Skin epidermis (tissue), 12 donors: ENCODE measurements around the gene AIMP1.

Source experiments
- H3K27ac ChIP-seq, 21 experiments: fragments of 200-600 bp; sonication (generic) in 11 of 21; one replicate each; pipeline ENCODE4 v1.5.0; 2020; ENCODE audit warnings: mild to moderate bottlenecking in 3 of 21, inconsistent platforms in 2 of 21, moderate library complexity in 2 of 21
- H3K4me3 ChIP-seq, 7 experiments: fragments of 200-600 bp; sonication (generic) in 2 of 7; one replicate each; pipeline ENCODE4 v1.5.0; 2020; ENCODE audit warnings: inconsistent platforms in 2 of 7, mild to moderate bottlenecking in 2 of 7, moderate library complexity in 1 of 7

AIMP1 gene

DNA sequence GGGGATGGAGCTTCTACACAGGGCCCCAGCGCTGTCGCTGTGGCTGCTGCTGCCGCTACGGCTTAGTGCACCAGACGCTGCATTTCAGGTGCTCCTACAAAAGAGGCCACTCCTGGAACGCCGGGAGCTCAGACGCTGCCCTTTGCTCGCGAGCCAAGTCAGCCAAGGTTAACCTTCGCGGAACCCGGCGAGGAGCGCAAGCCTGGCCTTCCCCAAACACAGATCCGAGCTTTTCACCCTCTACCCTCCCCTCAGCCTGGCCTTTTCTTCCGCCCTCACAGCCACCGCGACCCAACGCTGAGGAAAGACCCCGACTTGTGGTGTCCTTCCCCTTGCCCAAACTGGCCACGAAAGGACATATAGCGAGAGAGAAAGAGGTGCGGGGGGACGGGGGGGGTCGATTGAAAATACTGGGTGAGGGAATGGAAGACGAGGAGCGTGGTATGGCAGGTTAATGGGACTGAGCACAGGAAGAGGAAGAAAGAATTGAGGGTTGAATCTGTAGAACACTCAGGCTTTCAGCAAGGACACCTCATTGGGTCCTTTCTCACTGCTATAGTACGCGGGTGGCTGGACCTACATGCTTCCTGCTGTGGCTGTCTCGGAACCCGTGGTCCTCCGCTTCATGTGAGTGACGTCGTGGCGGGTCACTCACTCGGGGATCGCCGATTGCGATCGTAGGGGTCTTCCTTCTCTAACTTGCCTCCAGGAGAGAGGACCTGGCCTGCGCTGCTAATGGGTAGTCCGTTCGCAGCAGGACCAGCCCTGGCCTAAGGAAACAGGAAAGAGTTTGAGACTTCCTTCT lies at the start of gene AIMP1, which contains the start of gene TBCK:
Gene AIMP1 (plus strand): TSS at position 583 of the 805 bp plus-strand sequence. CDS start 8,460 bp downstream, outside the sequence.
Gene TBCK (minus strand): TSS at position 242 of the 805 bp plus-strand sequence. CDS start 7,249 bp downstream, outside the sequence.
- Histone ChIP-seq H3K27ac (peak within 1 kb of the TSS; percentile 86 to 99 (median 96)), H3K4me3 (peak within 1 kb of the TSS; percentile 71 to 85 (median 82))

DNA sequence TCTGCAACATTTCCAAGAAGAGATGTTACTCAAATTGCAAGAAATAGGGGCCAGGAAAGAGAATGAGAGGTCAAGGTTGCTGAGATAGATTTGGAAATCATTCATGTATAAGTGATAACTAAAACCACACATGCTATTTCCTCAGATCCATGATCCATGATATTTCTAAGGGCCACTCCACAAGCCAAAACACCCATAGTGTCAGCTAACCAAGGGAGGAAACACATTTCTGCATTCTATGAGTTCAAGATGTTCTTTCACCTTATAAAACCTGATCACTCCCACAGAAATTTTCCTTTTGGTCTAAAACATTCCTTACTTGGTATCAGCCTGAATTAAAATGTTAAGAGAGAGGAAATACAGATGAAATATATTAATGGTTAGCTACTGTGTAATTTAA lies 47.6 kb upstream of the AIMP1 start:
- Histone ChIP-seq H3K27ac (no peak overlapping the region), H3K4me3 (no peak overlapping the region)

DNA sequence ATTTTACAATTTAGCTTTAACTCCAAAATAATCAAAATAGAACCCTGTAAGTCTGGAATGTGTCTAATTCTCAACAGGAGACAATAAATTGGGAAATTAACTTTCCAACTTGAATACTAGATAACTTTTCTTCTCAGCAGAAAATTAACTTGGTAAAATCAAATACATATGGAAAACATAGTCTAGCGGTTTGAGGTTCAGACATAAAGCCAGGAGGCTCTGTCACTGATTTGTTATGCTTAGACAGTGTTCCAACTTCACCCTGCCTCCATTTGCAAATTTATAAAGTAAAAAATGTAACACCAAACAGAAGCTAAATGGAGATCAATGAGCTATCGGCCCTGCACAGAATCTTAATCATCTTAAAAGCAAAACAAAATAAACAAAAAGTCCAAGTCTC lies 46.6 kb upstream of the AIMP1 start:
- Histone ChIP-seq H3K27ac (no peak overlapping the region), H3K4me3 (no peak overlapping the region)

DNA sequence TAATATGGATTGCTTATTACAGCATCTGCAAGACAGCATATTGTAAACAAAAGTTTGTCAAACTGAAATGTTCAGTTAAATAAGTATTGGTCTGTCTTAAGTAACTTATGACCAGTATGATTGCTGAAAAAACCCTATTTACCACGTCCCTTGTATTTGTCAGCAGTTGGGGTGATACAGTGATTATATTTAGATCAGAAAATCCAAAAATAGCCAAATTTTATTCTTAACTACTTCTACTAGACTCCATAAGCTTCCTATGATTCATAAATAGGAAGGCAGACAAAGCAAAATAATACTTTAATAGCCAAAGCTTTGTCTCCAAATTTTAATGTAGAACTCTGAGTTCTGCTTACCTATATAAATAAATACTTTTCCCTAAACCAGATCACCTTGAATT lies 45.6 kb upstream of the AIMP1 start:
- no peak overlapping the region for H3K27ac ChIP-seq
- no peak overlapping the region for H3K4me3 ChIP-seq

DNA sequence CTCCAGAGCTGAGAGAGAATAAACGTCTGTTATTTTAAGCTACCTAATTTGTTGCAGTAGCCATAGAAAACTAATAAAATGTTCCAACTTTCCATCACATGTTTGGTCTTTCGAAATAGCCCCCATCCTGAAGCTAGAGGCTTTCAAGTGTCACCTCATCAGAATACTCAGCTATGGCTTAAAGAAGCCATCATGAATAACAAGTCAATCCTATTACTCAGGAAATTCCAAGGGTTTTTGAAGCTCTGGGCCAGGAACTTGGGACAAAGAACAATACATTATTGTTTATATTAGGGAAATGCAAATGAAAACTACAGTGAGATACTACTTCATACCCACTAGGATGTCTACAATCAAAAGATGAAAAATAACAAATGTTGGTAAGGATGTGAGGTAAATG lies 42.5 kb upstream of the AIMP1 start:
- Histone ChIP-seq H3K4me3 (no peak overlapping the region), H3K27ac (no peak overlapping the region)

DNA sequence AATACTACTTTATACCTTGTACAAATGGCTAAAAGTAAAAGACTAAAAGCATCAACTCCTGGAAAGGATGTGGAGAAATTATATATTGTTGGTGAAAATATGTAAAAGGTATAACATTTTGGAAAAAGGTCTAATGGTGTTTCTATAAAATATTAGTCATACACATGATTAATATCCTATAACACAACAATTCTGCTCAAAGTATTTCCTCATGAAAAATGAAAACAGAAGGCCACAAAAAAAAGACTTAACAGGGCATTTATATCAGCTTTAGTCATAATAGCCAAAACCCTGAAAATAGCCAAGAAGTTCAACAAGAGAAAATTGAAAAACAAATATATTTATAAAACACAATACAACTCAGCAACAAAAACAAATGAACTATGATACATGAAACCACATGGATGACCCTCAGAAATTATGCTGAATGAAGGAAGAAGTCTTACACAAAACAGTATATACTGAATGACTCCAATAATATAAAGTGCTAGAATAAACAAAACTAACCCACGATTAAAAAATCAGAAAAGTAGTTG lies 39.1 kb upstream of the AIMP1 start:
- no peak overlapping the region for H3K27ac ChIP-seq

DNA sequence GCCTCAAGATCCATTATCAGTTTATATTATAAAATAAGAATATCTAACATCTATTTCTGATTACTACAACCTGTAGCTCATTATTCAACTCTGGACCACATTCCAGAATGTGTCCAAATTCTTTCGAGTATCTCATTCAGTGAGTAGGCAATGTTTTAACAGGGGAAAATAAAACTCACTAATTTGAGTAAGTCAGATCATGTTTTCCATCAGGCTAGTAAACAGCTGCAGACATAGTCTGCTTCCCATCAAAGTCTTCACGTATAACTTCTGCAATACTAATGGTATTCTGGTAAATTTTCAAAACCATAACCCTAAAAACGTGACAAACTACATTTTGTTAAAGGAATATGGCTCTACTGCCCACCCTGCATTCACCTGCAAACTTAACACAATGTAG lies 32.1 kb upstream of the AIMP1 start:
- Histone ChIP-seq H3K27ac (no peak overlapping the region), H3K4me3 (no peak overlapping the region)

More for the DNA sequence above, 39.1 kb upstream of the AIMP1 start:
- no peak overlapping the region for H3K4me3 ChIP-seq

DNA sequence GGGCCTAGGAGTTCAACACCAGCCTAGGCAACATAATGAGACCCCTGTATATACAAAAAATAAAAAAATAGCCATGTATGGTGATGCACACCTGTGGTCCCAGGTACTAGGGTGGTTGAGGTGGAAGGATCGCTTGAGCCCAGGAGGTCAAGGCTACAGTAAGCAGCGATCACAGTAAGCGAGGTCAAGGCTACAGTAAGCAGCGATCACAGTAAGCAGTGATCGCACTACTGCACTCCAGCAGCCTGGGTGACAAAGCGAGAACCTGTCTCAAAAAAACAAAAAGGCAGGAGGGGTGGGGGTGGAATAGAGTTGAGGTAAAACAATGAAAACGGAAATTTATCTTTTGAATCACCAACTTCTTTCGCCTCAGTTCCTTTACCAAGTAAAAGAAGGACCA lies 29.7 kb upstream of the AIMP1 start:
- Histone ChIP-seq H3K4me3 (no peak overlapping the region), H3K27ac (no peak overlapping the region)

DNA sequence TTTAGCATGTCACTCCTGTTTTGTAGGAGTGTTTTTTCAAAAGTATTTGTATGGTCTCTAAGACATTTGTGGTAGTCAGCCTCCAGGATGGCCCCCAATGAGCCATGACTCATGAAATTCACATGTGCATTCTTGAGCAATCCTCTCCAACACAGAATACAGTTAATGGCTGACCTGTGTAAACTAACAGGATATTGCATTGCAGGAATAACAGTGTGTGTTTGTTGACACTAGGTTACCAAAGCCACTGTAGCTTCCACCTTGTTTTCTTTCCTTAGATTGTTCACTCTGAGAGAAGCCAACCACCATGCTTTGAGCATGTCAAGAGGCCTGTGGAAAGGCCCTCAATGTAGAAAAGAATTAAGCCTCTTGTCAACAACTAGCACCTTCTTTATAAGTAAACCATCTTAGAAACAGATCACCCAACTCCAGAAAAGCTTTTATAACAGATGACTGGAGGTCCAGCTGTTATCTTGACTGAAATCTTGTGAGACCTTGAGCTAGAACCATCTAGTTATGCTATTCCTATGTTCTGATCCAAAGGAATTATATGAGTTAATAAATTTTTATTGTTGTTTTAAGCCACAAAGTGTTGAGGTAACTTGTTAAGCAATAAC lies 28.9 kb upstream of the AIMP1 start:
- H3K27ac ChIP-seq, result no peak overlapping the region
- no peak overlapping the region for H3K4me3 ChIP-seq

DNA sequence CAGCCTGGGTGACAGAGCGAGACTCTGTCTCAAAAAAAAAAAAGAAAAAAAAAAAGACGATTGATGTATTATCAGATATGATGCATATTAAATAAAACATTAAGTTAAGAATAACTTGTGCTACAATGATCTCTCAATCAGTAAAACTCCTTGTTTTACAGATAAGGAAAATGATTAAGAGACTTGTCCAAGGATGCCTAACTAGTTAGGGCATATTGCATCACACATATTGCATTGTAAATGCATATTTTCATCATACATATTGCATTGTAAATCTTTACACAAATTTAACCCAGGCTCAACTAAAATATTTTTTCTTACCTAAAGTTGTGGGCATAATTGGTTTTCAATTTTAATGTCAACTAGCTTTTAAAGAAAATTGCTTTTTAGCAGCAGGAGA lies 26.6 kb upstream of the AIMP1 start:
- no peak overlapping the region for H3K4me3 ChIP-seq
- no peak overlapping the region for H3K27ac ChIP-seq

GRCh38 chr4:106291678-106292077 lies 24.7 kb upstream of the AIMP1 start:
- H3K27ac ChIP-seq, result no peak overlapping the region
- H3K4me3 ChIP-seq, result no peak overlapping the region

- Histone ChIP-seq H3K4me3 (no peak overlapping the region), H3K27ac (no peak overlapping the region)
Measured at GRCh38 chr4:106294062-106294461, 22.3 kb upstream of the AIMP1 start.

DNA sequence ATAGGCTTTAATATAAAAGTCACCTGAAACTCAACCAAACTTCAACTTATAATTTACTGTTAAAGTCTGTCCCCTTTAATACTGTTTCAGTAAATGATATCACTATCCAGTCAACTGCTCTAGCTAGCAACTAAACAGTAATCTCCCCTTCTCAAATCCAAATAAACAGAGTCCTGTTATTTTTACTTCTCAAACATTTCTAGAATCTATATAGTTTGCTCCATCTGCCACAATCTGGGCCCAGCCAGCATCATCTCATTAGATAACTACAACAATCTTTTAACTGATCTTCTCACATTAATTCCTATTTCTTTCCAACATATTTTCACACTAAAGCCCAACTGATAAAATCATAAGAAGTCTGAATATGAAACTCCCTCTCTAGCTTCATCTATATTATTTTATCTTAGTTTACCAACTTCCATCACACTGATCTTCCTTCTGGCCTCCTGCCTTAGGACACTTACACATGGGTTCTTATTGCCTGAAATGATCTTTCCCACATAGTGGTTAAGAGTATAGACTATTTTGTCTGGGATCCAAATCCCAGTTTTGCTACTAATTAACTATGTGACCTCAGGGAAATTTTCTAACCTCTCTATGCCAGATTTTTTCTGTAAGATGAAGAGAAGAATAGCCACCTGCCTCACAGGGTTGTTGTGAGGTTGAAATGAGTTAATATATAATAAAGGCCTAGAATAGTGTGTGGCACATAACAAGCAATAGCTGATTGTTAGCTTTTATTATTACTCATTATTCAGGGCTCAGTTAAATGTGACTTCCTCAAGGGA lies 18.9 kb upstream of the AIMP1 start:
- no peak overlapping the region for H3K27ac ChIP-seq
- H3K4me3 ChIP-seq, result no peak overlapping the region

GRCh38 chr4:106299977-106300376 lies 16.4 kb upstream of the AIMP1 start:
- Histone ChIP-seq H3K27ac (no peak overlapping the region), H3K4me3 (no peak overlapping the region)

DNA sequence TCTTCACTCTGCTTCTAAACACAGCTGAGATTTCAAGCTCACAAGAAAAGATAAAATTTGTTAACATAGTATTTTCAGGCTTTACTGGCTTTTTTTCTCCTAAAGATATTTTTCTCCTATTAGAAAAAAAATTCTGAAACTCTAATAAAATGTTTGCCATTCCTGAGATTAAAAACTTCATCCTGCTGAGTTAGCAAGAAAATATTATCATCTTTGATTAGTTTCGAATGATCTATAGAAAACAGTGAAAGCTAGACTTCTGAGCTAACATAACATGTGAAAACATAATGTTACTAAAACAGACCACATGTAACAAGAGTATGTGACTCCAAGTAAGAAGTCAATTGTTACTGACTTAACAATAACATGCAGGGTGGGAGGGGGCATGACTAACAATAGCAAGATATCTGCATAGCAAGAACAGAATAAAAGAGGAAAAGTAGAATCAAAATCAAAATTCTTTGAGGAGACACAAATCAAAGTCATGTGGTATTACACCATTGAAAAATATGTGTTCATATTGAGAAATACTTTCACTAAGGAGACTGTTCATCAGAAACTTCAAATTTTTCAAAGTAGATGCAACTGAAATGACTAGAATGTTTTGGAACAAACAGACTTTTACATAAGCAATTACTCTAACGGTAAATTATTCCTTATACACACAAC lies 14.8 kb upstream of the AIMP1 start:
- Histone ChIP-seq H3K4me3 (no peak overlapping the region), H3K27ac (peak overlapping the region in 2 of 21 experiments; percentile 10 to 28)

- Histone ChIP-seq H3K27ac (peak overlapping the region in 3 of 21 experiments; percentile 10 to 34 (median 28)), H3K4me3 (no peak overlapping the region)
Measured at GRCh38 chr4:106302062-106302438, 14.3 kb upstream of the AIMP1 start.

DNA sequence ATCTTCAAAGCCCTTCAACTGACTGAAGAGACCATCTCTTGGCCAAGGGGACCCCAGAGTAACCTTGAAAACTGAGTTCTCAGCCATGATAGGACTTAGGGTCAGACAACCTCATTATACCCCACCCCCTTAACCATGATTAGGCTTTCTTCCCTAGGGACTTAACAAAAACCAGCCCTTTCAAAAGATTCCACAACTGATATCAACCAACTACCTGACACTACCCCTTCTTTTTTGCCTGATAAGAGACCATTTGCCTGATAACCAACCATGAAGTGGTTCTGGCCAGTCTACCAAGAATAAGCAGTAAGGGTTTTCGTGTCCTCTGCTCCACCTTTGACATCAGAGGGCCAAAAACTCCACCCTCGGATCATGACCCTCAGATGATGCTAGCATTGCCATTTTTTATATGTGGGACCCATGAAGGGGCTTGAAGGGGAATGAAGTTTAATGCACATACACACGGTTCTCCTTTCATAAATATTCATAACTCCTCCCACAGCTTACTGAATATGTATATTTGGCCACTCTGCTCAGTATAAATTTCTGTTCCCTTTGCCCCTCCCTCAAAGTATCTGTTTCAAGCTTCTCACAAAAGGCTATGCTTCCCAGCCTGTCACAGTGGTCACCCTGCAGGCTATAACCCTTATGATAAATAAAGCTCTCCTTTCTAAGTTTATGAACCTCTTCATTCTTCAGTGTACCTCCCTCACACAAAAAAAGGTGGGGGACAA lies 12.6 kb upstream of the AIMP1 start:
- Histone ChIP-seq H3K4me3 (no peak overlapping the region), H3K27ac (no peak overlapping the region)

DNA sequence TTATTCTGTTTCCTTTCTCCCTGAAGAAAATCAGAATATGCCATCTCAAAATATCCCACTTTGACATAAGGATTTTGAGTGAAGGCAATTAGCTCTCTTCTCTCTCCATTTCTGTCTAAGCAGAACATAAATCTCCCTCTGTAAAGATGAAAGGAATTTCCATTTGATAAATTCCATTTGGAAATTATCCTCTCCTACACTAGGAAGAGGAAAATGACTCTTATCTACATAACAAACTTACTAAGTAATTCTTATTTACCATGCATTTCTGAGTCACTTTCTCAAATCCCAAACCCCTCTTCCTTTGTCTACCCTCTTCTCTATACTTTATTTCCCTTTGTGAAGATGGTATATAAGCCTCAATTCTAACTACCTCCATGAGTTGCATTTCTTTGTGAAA lies 11.7 kb upstream of the AIMP1 start:
- Histone ChIP-seq H3K27ac (no peak overlapping the region), H3K4me3 (no peak overlapping the region)

GRCh38 chr4:106305435-106306055 lies 10.8 kb upstream of the AIMP1 start:
- H3K4me3 ChIP-seq, result no peak overlapping the region

More at GRCh38 chr4:106305435-106306055, 10.8 kb upstream of the AIMP1 start:
- no peak overlapping the region for H3K27ac ChIP-seq
